NCI-H2107 treated with DMSO at 0.1 percent for 48 hours (cell line): Measurements from ENCODE around the gene SYCP2.

ENCODE experiments used
- DNase-seq: peaks from one replicate; lab custom pipeline; 2025; ENCODE audit not compliant: unreplicated experiment; lab: John Stamatoyannopoulos, UW

Gene SYCP2

DNA sequence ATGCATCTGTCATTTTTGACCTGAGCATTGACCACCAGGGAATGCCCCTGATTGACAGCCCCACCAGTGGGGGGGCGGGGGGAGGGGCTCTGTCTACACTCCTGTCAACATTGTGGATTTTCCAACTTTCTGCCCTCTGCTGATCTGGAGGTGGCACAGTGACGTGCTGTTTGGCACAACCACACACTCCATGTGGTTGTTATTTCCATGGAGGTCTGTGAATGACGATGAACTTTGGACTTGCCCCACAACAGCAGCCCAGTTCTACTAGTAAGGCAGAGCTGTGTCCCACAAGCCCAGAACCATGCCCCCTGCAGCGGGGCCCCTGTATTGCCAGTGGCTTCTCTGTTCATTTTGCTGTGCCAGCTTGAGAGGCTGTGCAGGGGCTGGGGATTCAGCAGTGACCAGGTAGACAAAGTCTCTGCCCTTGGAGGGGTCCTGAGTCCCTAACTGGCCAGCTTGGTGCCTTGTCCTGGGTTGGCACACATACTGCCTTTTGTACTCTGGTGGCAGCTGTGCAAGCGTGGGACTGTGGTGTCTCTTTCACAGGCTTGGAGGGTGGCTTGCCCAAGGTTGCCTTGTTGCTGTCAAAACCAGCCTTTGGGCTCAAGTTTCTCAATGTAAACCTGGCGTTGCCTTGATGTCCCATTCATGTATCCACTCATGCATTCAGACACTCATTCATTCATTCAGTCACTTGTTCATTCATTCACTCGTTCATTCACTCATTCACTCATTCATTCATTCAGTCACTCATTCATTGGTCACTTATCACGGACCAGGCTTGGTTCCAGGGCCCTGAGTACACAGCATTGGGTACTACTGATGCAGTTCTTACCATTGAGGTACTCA lies 108.5 kb downstream of the SYCP2 start:
- DNase-seq = no peak

DNA sequence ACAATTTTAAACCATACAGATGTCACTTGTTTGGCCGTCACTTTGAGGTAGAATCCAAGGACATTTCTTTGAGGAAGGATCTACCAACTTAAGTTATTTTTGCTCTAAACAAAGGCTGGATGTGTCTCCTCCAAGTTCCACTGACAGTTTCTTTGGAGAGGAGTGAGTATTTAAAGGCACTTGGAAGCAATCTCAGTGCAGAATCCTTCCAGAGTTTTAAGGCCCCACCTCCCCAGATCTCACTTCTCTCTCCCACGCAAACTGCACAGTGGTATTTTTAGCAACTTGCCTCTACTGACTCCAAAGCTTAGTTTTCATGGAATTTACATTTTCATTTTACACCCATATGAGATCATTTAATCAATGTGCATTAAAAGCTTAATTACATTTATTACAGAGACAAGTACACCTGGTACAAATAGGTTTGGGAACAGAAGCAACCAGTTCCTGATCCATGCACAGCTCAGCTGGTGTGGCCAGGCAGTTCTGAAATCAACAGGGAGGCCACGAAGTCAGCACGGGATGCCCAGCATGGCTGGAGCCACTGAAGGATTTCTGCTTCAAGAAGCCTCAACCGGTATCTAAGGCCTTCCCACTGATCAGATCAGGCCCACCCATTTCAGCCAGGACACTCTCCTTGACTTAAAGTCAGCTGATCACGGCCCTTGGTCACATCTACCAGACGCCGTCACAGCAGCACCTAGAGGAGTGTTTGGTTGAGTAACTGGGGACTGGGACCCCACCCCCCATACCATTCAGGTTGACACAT lies 109.8 kb downstream of the SYCP2 start:
- DNase-seq = no peak

DNA sequence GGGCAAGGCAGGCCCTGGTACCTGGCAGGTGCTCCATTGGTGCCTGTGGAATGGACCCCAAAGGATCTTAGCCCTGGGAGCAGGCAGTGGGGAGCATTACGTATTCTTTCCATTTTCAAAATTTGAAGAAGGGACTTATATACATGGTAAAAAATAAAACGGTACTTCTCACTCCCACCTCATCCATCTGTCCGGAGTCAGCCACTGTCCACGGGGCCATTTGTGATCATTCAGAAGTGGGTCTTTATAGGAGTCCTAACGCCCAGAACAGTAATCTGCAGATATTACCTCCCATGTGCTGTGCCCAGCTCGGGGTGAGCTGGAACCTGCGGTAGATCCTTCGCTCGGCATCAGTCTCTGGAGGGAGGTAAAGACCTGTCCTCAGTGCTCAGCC lies 110.4 kb downstream of the SYCP2 start:
- DNase-seq = no peak

DNA sequence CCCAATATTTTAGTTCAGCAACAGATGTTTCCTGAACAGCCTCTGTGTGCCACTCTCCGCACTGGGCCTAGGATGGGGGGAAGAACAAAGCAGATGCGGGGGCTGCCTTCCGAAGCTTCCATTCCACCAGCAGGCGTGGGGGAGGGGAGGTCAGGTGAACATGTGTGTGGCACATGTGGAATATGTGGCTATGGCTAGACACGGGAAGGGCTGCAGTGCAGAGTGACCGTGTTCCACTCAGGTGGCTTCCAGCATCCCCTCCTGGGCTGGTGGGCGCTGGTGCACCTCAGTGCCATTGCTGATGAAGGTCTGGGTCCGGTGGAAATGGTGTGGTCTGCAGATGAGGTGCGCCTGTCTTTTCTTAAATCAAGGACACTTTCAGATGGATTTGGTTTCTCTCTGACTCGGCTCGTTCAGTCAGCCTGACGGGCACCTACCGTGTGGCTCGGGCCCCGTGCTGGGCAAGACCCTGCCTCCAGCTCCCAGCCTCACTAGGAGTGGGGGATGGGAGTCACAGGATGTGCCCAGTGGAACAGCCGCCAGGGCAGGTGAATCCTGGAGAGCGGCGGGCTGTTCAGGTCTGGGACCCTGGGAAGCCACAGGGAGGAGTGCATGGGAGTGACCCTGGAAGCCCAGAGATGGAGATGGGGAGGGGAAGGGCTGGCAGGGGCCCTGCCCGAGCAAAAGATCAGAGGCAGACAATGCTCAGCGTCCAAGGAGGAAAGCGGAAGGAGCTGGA lies 111.0 kb downstream of the SYCP2 start:
- DNase-seq = no peak

DNA sequence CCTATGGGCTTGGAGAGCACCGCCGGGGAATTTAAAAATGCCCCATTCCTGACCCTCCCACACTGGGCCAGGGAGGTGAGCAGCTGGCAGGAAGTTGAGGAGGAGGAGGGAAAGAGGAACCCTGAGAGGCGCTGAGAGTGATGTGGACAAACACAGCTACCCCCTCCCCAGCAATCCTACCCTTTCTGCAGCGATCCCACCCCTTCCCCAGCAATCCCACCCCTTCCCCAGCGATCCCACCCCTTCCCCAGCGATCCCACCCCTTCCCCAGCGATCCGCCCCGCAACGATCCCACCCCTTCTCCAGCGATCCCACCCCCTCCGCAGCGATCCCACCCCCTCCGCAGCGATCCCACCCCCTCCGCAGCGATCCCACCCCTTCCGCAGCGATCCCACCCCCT lies 111.6 kb downstream of the SYCP2 start:
- no peak for DNase-seq

DNA sequence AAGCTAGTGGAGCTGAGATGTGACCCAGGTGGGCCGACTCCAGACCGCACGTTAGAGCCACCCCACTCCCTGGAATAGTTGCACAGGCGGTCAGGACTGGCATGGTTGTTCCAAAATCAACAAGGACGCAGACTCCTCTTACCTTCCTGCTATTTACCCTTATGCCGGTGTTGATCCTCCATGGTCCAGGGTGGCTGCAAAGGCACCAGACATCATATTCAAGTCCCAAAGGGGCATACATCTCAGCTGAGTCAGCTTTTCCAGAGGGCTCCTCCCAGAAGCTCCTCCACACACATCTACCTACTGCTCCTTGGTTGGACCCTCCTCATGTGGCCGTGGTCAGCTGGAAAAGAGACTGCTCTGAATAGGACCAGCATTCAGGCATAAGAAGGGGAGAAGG lies 112.2 kb downstream of the SYCP2 start:
- no peak for DNase-seq

DNA sequence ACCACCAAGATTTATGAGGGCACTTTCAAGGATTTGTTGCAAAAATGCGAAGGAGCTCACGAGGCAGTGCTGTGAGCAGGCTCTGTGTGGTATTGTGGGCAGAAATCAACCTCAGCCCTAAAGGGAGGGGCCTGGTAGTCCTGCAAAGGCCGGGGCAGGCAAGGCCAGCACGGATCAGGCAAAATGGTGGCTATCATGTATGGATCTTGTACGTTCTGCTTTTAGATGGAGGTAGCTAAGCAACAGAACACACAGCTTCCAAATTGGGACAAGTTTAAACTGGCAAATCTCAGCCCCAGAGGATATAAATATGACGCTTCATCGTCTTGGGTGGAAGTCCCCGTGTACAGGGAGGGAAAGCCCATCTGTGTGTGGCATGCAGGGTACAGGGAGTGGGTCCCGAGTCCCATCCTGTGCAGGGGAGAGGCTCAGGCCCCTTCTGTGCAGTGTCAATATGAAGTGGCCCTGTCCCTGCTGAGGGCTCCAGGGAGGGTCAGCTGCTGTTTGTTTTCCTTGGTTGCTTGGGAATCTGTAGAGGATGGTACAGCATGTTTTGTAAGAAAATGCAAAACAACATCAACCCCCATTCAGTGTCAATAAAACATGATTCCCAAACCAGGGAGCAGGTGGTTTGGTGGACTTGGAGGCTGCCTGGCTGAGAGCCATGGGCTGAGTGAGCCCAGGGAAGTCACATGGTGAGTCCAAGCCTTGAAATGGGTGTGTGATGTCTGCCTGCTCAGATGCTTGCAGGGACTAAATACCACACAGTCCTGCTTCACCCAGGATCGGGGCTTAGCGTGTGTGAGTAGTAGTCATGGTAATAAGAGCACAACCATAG lies 113.0 kb downstream of the SYCP2 start:
- peak; percentile 93 for DNase-seq

DNA sequence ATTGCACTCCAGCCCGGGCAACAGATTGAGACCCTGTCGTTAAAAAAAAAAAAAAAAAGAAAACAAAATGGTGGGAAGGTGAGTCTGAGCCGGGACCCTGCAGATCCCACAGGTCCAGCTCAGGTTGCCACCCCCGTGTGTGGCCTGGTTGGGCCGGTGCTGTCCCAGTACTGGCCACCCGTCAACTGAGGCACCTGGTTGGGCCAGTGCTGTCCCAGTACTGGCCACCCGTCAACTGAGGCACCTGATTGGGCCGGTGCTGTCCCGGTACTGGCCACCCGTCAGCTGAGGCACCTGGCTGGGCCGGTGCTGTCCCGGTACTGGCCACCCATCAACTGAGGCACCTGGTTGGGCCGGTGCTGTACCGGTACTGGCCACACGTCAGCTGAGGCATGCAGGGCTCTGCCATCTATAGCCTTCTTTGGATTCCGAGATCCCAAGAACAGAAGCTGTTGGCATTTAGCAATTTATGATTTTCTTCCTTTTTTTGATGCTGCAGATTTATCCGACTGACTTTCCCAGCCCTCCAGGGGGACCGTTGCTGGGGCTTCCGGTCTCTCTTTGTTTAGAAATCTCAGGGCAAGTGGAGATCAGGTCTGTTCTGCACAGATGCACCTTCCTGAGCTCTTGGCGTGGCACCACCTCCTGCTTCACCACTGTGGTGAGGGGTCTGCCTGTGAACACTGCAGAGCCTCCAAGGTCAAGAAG lies 113.8 kb downstream of the SYCP2 start:
- no peak for DNase-seq

DNA sequence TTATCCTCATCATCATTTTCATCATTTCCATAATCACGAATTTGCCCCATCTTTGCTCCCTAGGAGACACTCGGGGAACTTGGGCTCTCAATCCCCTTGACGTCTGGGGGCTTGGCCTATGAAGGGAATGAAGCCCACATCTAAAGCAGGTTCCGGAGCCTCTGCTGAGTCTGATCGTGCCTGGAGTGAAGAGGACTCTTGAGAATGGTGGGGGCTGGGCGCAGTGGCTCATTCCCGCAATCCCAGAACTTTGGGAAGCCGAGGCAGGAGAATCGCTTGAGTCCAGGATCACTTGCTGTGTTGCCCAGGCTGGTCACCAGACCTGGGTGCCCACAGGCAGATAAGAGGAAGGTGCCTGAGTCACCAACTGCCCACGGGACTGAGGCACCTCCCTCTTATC lies 114.5 kb downstream of the SYCP2 start:
- no peak for DNase-seq

DNA sequence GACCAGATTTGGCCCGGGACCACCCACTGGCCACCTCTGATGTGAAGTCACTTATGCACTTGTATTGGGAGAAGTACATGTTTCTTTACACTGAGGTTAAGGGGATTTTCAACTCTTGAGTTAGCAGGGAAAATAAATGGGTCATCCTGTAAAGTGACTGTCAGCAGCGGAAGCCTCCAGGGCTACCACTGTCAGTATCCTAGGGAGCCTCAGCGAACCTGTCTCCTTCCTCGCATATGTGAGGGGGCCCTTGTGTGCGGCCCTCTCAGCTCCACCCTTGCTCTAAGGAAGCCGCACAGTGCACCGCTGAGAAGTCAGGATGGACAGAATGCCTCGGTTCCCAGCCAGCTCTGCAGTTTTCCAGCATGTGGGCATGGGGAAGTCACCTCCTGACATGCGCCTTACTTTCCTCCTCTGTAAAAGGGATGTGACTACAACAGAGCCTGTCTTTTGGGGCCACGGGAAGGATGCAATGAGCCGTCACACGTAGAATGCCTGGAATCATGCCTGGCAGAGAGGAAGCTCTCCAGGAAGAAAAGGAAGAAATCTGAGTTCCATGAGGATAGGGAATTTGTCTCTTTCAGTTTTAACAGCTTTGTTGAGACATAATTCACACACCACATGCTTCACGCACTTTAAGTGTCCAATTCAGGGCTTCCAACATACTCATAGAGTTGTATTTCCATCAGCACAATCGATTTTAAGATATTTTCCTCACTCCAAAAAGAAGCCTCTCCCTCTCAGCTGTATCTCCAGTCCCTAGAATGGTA lies 115.4 kb downstream of the SYCP2 start:
- DNase-seq = no peak

DNA sequence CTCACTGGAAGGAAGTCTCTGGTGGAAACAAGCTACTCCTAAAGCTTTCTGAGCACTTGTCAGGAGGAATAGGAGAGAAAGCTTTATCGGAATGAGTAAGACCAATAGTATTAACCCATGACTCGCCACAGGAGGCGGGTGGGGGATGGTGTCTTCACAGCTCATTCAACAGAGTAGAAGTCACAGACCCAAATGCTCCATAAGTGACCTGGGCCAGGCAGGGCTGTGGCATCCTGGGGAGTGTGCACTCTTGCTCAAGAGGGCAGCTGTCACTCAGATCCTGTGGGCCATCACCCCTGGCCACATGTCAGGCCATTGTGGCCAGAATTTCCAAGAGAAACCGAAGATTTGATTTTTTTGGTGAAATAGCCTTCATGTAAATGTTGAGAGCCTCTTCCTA lies 116.0 kb downstream of the SYCP2 start:
- DNase-seq = no peak

DNA sequence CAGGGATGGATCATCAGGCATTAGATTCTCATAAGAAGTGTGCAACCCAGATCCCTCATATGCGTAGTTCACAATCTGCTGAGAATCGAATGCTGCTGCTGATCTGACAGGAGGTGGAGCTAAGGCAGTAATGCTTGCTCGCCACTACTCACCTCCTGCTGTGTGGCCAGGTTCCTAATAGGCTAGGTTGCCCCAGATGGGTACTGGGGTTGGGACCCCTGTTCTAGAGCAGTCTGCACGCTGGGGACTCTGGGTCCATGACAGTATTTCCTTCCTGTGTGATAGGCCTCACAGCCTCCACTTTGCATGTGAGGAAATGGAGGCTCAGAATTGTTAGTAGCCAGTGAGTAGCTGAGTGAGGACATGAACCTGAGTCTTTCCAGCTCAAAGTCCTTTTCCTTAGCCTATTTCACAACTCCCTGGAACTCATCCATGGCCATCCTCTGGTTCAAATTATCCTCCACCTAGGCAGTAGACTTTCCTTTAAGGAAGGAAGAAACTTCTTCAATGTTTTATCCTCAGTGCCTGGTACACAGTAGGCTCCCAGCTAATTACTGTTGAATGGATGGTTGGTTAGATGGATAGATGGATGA lies 117.2 kb downstream of the SYCP2 start:
- DNase-seq = no peak

DNA sequence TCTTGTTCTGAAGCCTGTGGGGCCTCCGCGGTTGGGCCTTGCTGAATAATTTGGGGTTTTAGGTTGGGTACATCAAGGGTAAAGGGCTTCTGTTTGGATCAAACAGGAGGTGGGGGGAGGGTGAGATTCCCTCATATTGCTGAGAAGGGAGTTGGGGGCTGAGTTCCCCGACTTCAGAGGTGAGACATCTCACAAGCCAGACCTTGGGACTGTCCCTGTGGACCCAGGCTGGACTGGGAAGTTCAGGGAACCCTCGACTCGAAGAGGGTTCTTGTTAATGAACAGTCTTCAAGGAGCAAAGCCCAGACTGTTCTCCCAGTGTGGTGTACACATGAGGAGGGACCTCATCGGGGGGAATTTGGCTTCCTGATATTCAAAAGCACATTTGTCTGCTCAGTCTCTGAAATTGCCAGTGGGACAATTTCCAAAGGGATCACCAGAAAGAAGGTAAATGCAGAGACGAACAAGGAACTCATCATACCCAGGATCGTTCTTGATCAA lies 118.5 kb downstream of the SYCP2 start:
- DNase-seq = no peak

DNA sequence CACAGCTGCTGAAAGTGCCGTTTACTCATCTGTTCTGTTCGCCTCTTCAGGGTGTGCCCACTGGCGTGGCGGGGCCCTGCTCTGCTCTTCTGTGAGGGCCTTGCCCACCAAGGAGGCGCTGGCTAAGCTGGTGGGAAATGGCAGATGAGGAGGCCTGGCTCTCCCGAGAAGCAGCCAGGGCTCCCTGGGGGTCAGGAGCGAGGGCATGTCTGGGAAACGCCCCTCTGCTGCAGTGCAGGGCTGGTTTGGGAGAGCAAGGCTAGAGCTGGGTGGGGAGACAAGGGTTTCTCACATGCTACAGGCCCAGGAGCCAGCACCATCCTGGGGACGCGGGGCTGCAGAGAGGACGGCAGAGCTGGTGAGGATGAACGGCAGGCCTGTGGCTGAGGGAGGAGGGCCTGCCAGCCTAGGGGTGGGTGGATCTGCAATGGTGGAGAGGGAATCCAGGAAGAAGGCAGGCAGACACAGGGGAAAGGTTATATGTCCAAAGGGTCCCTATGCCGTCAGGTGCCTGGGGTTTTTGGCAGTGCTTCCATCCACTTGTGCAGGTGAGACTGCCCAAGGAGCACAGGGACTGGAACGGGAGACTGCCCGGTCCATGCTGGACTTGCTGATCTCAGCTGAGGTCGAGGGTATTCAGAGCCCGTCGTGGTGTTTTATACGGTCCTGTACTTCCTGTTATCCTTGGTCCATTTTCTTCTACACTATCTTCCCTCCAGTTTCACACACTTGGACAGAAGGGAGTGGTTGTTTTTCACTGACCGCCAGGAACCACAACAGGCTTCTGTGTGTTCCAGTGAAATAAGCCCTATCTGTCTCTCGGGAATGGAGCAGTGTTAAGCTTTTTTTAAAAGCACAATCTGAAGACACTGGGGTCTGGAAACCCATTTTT lies 119.2 kb downstream of the SYCP2 start:
- no peak for DNase-seq
